Subcutaneous adipose tissue (tissue), 4 donors: Measurements from ENCODE around the gene EMILIN2. TPM values are rescaled to one million over a fixed set of nuclear protein-coding genes. Genes with fewer than 3 reads are reported as not detected.

Experiments
- total RNA-seq, 4 donors: library from RNA; depleted of rRNA; stranded (reverse); fragments of >200 nt; gene quantifications; one replicate each; pipeline ENCODE4 v1.1.0, GENCODE V29; 2016
- TF ChIP-seq, protein P1 (sequence below): fragments of 450-650 bp; IDR thresholded peaks from one replicate; pipeline ENCODE4 v1.5.1; 2016; ENCODE audit warnings: low read depth, mild to moderate bottlenecking, control low read depth, antibody characterized with exemption, moderate library complexity

Gene EMILIN2
- total RNA-seq, 4 donors from 2014 or later: 23.6 to 107 (median 38.4) TPM

GRCh38 chr18:2926528-2926927 is 79.7 kb downstream of the EMILIN2 start:
- TF ChIP-seq, protein P1, sequence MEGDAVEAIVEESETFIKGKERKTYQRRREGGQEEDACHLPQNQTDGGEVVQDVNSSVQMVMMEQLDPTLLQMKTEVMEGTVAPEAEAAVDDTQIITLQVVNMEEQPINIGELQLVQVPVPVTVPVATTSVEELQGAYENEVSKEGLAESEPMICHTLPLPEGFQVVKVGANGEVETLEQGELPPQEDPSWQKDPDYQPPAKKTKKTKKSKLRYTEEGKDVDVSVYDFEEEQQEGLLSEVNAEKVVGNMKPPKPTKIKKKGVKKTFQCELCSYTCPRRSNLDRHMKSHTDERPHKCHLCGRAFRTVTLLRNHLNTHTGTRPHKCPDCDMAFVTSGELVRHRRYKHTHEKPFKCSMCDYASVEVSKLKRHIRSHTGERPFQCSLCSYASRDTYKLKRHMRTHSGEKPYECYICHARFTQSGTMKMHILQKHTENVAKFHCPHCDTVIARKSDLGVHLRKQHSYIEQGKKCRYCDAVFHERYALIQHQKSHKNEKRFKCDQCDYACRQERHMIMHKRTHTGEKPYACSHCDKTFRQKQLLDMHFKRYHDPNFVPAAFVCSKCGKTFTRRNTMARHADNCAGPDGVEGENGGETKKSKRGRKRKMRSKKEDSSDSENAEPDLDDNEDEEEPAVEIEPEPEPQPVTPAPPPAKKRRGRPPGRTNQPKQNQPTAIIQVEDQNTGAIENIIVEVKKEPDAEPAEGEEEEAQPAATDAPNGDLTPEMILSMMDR: no peak

DNA sequence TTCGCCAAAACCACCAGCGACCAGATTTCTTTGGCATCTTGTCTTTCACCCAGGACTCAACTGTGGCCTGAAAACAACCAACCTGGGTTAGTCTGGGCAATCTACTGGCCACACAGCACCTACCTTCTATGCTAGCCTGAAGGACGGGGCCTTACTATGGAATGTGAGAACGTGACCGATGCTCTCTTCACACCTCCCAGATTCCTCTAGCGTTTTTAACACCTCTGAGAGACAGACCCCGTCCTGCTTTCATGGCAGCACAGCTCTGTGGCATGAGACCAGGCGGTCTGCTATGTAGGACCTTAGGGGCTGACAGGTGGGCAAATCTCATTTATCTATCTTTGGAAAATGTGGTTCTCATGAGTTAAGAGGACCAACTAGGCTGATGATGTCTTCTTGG is 80.9 kb downstream of the EMILIN2 start:
- TF ChIP-seq, protein P1: no peak

DNA sequence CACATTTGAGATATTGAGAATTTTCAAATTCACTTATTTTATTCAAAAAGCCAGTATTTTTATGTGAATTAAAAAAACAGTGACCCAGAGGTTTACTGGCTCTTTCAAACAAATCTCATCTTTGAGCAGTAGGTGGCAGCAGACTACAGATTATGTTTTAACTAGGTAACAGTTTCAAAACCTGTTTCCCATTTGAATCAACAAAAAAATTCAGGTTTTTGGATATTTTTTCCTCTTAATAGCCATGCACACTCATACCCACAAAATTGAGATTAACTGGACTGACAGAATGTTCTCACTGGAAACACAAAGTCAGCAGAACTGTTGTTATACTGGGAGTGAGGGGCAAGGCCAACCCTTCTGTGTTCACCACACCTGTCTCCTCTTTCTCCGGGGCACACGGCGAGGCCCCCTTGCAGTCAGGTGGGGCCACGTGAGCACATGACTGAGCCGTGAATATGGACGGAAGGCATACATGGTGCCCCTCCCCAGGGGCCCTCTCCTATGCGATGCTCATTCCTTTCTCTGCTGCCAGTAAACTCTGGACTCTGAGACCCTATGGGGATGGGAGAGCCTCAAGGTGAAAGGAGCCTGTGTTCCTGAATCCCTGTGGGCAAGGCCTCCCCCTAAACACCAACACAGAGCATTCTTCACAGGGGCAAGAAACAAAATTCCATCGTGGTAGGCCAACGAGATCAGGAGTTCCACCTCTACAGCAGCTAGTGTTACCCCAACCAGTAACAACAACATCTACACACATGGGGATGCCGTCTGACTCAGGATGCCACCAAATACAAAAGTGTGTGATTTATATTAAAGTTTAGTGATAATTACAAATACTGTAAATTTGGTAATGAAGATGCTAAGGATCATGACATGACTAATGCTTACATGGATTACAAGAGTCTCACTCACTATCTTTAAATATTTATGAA is 85.7 kb downstream of the EMILIN2 start:
- TF ChIP-seq, protein P1: no peak

DNA sequence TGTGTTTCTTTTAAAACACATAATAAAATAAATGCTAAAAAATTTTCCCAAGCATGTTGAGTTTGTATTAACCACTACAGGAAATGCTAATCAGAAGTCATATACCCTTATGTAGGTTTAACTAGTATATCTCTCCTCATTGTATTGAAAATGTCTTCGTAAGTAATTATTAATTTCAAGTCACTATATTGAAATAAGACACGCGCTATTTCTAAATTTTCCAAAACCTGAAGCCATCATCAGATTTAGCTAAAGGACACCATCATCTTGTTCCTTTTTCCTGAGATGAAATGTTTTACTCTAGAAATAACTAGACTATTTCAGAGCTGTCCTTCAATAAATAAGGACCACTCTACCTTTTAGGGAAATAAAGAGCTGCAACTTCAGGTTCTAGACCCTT is 87.2 kb downstream of the EMILIN2 start:
- TF ChIP-seq, protein P1: no peak

- TF ChIP-seq, protein P1: no peak
Measured at GRCh38 chr18:2935438-2936192, 88.8 kb downstream of the EMILIN2 start.

- TF ChIP-seq, protein P1: no peak
Measured at GRCh38 chr18:2939317-2939716, 92.5 kb downstream of the EMILIN2 start.

- TF ChIP-seq, protein P1: no peak
Measured at GRCh38 chr18:2948038-2948437, 101.2 kb downstream of the EMILIN2 start.
